GM18505 (cell line): Measurements from ENCODE around the gene SYNE3.

Experiments
- ATAC-seq: cut with Tn5 transposase; IDR thresholded peaks from one replicate; pipeline ENCODE4 v1.9.1; 2021; ENCODE audit not compliant: unreplicated experiment
- POLR2A ChIP-seq: IDR thresholded peaks from 4 replicates; pipeline ENCODE4 v1.6.1; 2011; ENCODE audit warnings: borderline replicate concordance; ENCODE audit not compliant: insufficient read depth, insufficient read length; ENCODE audit errors: extremely low read depth

Gene SYNE3

GRCh38 chr14:95500201-95500681 lies 16.2 kb downstream of the SYNE3 start:
- no peak for TF ChIP-seq POLR2A
- no peak for ATAC-seq

DNA sequence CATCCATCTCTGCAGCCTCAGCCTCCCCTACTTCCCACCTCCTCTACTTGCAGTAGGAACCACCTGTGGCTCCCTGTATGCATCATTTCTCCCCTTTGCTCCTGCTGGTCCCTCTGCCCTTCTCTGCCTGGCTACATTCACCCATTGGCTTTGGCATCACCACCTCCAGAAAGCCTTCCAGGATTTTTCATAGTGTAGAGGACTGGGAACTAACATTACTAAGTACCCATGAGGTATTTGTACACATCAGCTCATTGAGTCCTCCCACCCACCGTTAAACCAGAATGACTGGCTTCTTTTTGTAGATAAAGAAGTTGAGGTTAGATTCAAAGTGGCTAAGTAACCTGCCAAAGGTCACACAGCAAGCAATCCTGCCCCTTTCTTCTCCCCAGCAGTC lies 17.1 kb downstream of the SYNE3 start:
- no peak for TF ChIP-seq POLR2A

DNA sequence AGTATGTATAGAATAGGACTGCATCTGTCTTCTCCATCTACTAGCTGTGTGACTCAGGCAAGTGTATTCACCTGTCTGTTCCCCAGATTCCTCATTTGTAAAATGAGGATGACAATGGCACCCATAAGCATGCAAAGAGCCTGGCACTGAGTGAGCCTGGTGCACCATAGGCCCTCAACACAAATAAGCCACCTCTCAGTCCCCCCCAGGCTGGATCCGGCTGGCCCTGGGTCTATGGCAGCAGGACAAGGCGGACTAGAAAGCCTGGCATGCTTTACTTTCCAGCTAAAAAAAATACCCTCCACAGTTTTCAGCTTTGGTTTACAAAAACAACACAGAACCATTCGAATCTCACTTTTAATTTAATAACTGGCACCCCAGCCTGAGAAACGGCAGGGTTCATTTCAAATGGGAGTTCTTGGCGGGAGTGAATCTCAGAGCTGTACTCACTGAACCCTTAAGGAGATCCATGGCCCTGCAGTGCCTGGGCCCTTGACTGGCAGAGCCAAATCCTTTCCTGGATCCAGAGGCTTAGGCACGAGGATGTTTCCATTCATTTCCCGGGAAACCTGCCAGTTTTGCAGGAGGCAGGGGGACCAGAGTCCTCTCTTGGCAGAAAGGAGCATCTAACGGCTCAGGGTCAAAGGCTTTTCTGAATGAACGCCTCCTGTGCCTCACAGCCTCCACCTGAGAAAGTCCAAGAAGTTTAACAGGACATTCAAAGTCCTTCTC lies 17.7 kb downstream of the SYNE3 start:
- ATAC-seq, result no peak

More for the DNA sequence above, 17.1 kb downstream of the SYNE3 start:
- ATAC-seq, result no peak

GRCh38 chr14:95497561-95498011 lies 18.9 kb downstream of the SYNE3 start:
- TF ChIP-seq POLR2A, result no peak

More for the DNA sequence above, 17.7 kb downstream of the SYNE3 start:
- no peak for TF ChIP-seq POLR2A

DNA sequence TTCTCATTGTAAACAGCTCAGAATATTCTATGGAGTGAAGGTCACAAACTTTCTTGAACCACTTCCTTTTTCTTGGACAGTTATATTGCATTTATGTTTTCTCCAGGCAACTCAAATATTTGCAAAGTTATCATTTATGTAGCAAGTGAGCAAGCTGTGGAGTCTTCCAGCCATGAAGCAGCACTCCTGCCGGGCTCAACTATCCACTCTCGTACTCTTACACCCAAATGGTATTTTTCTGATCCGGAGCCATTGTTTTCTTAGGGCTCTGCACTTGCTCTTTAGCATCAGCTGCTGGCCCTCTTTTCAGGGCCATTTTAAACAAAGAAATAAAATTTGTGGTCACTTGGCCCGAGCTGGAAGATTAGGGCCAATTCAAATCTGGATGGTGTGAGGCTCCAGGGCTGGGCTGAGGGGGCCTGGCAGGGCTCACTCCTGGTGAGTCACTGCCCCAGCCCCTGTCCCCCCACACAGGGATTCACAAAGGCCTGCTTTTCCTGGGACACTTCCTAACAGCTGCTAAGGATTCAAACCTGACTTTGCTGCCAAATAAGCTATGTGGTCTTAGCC lies 19.7 kb downstream of the SYNE3 start:
- ATAC-seq, result no peak

More at GRCh38 chr14:95497561-95498011, 18.9 kb downstream of the SYNE3 start:
- no peak for ATAC-seq

DNA sequence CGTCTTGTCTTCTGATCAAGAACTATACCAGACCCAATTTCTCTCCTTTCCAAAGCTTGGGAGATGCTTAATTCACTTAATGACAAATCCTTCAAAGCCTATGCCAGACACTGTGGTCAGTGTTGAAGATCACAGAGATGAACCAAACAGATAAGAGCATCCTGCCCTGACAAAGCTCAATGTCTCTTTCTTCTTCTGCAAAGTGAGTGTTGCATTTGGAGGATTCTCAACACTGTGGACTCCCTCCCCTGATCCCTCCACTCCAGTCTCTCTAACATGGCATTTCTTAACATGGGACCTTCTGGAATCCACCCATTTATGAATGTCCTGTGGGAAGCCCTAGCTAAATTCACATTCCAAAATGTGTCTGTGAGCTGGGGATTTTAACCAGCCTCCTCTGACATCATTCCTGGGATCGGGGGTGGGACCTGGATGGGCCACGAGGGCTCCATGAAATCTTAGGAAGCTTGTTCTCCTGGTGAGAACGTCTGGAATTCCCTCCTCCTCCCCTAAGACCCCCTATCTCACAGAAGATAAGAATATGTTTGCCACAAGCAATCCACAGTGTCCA lies 20.3 kb downstream of the SYNE3 start:
- no peak for TF ChIP-seq POLR2A
- ATAC-seq, result no peak

More for the DNA sequence above, 19.7 kb downstream of the SYNE3 start:
- TF ChIP-seq POLR2A, result no peak

DNA sequence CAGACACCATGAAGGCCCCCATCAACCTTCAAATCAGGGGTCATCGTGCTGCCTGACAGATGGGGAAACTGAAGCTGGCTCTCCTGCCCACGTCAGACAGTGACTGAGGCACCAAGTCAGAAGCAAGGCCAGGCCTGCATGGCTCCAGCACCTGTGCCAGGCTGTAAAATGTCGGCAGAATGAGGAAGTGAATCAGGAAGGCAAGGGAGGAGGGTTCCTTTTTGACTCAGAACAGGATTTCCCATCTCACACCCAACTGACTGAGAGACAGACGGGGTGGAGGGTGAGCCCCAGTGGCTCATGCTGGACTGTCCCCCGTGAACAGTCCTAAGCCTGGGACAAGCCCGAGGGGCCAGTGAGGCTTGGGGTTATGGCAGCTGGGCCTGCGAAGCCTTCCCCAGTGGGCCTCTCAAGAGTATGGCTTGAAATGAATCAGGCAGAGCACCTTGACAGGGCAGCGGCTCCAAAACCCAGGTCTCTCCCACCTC lies 20.9 kb downstream of the SYNE3 start:
- TF ChIP-seq POLR2A, result peak; percentile 49
- peak; percentile 79 for ATAC-seq

- ATAC-seq, result peak; percentile 2
- no peak for TF ChIP-seq POLR2A
Observed at GRCh38 chr14:95495076-95495475, 21.4 kb downstream of the SYNE3 start.

GRCh38 chr14:95494456-95494855 lies 22.0 kb downstream of the SYNE3 start:
- TF ChIP-seq POLR2A, result no peak
- no peak for ATAC-seq

- no peak for ATAC-seq
- TF ChIP-seq POLR2A, result no peak
Observed at GRCh38 chr14:95493976-95494375, 22.5 kb downstream of the SYNE3 start.

- ATAC-seq, result no peak
- TF ChIP-seq POLR2A, result no peak
Observed at GRCh38 chr14:95493503-95493902, 22.9 kb downstream of the SYNE3 start.

DNA sequence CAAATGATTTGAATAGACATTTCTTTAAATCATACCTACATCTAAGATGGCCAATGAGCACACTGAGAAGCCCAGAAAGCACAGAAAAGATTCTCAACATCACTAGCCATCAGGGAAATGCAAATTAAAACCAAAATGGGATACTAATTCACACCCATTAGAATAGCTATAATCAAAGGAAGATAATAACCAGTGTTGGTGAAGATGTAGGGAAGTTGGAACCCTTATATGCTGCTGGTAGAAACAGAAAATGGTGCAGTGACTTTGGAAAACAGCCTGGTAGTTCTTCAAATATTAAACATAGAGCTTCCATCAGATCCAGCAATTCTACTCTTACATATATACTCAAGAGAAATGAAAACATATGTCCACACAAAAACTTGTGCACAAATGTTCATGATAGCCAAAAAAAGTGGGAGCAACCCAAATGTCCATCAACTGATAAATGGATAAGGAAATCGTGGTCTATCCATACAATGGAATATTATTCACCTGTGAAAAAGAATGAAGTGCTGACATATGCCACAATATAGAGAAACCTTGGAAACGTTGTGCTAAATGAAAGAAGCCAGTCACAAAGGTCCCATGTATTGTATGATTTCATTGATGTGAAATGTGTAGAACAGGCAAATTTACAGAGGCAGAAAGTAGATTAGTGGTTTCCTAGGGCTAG lies 24.4 kb downstream of the SYNE3 start:
- no peak for ATAC-seq
- no peak for TF ChIP-seq POLR2A
